ENCODE results near the gene LPP. TPM values are rescaled to one million over a fixed set of nuclear protein-coding genes. Genes with fewer than 3 reads are reported as not detected.
A peak's percentile ranks its signal among the peaks of the same experiment; 100 is the strongest.

LPP gene
- total RNA-seq, 1 experiment from 2014 or later, result 32.6 TPM

DNA sequence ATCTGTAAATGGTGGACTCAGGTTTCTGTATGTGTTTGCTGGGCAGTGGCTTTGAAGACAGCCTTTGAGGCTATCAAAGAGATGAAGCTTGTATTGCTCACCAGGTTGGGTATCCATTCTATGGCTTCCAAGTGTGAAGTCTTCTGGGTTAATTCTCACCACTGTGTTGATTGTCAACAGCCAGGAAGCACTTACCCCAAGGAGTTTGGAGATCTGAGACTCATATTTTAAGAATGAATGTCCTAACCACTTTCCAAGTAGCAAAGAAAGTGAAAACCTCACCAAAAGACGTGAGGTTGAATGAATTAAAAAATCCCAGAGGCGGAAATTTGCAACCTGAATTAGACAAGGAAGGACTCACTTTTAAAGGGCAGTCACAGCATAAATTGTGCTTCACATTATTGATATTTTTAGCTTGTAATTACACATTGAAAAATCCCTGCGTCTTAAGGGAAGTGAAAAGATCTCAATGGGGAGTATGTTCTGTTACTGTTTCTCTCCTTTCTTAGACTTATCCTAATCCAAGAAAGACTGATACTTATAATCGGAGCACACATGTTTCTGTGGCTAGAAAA lies 713.8 kb downstream of the LPP start:
- DNase-seq (ENCODE audit: low read depth), result peak; percentile 49

DNA sequence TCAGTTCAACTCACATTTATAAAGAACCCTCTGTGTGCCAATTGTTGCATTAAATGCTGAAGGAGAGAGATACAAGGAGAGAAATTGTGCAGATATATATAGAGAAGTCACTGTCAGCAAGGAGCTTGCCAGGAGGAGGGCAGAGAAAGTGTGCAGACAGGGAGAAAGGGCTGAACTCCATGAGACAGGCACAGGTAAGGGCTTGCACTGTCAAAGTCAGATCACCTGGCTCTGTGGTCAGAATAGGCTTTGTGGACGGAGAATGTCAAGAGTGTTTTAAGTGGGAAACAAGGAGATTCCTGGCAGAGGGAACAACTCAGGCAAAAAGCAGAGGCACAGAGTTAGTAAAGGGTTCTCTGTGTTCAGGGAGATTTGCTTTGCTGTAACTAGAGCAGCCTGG lies 714.8 kb downstream of the LPP start:
- no peak for DNase-seq (ENCODE audit: low read depth)

DNA sequence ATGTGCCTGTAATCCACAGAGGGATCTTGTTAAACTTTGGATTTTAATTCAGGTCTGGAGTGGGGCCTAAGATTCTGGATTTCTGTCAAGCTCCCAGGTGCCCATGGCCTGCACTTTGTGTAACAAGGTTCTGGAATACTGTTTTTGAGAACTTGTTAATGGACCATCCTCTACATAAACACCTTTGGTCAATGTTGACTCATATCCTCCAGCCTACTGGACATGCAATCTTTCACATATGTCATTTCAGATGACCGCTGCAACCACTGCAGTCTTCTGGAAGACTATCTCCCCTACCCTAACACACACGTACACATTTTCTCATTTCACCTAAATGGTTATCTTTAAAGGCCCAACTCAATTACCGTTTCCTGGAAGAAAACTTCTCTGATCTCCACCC lies 715.7 kb downstream of the LPP start:
- DNase-seq (ENCODE audit: low read depth), result peak; percentile 65

DNA sequence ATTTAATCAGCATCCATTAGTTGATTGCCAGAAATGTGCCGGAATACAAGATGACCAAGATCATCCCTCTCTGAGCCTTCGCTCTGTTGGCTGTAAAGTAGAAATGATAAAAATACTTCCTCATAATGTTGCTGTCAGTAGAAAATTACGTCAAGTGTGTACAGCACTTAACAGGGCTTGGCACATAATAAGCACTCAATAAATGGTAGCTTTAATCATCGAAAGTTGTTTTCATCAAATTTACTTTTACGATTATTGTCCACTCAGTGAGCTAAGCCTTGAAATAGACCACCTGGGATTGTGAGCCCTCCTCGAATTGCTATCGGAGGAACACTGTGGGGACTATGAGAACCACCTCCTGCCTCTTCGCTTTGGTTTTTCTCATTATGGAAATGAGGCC lies 716.5 kb downstream of the LPP start:
- no peak for DNase-seq (ENCODE audit: low read depth)

DNA sequence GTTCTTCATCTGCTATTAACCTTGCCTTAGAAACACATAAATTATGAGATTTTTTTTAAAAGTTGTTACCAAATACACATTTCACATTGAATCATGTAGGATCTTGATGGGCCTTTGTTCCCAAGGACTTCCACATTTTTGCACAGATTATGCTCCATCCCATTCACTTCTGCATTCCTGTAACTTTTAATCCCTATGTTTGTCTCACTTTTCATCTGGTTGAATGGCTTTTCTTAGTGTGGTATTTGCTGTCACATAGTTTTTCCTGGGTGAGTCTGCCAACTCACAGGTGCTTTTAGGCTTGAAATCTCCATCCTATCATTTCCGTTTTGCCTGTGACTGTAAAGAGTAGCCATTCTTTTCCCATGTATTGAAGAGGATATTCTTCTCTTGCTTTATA lies 720.6 kb downstream of the LPP start:
- no peak for DNase-seq (ENCODE audit: low read depth)

DNA sequence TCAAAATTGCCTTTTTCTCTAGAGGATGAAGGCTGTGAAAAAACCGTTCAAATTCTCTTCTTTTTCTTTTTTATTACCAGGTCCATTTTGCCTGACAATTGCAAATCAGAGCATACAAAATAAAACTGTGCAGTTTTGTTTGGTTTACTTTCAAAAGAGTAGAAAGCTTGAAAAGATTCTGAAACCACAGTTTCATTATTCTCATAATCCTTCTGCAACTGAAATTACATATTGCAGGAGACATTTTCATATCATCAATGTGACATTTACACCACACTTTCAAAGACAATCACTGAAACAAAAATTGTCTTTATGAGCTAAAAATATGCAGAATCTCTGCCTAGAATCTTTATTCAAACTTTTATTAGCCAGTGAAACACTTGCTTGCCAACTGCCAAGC lies 721.5 kb downstream of the LPP start:
- DNase-seq (ENCODE audit: low read depth), result no peak

DNA sequence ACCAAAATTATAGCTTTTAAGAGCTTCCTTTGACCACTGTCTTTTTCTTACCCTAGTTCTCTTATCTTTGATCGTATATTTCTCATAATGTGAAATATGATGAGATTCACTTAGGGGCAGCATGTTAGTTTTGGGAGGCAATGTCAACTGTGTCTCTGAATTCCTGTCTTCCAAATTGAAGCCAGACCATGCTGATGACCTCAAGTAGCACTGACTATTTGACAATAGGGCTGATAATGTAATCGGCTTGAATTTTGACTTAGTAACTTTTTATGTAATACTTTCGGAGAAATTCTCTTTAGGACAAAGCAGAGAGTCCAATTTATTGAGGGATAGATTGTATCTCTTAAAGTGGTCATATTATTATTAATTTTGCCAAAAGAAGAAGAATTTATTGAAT lies 722.4 kb downstream of the LPP start:
- DNase-seq (ENCODE audit: low read depth), result no peak

DNA sequence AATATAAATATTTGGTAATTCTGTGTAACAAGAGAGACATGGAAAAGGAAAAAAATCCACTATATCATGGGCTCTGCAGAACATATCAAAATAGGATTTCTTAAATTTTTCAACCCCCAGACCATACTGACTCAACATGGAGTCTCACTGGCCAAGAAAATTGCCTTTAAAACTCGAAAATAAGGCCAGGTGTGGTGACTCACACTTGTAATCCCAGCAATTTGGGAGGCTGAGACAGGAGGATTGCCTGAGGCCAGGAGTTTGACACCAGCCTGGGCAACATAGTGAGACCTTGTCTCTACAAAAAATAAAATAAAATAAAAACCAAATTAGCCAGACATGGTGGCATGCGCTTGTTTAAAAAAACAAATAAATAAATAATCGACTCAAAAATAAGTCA lies 723.4 kb downstream of the LPP start:
- DNase-seq (ENCODE audit: low read depth), result peak; percentile 37

DNA sequence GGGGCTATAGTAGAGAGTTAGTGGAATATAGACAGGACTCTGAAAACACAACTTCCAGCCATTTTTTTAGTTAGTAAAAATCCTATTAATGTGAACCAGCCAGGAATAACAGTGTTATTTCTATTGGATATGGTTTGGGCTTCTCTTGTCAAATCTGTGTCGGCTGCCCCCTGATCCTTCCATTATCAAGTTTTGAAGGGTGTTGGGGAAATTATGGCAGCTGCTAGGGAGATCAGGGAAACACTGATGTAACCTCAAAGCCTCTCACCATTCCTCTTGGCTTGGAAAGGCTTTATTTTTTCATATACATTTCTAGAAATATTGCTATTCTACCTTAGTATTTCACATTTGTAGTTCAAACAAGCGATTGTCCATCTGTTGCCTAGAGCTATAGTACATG lies 724.1 kb downstream of the LPP start:
- DNase-seq (ENCODE audit: low read depth), result no peak

DNA sequence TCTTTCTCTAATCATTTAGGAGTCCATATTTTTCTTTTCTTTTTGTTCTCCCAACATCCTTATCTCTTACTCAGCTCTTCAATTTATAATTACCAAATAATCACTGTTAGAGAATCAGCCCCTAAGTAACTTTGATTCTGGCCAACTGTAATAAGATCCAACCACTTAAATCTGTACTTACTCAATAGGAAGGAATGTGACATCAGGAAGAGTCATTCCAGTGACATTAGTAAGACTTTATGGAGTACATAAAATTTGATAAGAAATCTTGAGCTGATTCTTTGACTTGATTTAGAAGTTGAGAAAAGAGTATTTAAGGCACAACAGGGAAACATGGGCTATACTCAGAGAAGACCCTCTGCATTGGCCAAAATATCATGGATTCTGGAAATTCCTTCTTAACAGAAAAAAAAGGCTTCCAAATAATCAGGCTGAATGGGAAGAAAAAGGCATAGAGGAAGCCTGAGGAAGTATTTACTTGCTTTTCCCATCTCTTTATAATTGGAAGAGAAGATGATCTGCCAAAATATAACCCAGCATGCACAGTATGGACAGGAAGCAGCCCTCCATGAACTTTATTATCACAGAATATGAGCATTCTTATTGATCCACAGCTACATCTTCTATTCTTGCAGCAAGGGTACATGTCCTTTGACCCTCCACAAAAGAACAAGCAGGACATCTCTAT lies 728.1 kb downstream of the LPP start:
- DNase-seq (ENCODE audit: low read depth), result peak; percentile 96

DNA sequence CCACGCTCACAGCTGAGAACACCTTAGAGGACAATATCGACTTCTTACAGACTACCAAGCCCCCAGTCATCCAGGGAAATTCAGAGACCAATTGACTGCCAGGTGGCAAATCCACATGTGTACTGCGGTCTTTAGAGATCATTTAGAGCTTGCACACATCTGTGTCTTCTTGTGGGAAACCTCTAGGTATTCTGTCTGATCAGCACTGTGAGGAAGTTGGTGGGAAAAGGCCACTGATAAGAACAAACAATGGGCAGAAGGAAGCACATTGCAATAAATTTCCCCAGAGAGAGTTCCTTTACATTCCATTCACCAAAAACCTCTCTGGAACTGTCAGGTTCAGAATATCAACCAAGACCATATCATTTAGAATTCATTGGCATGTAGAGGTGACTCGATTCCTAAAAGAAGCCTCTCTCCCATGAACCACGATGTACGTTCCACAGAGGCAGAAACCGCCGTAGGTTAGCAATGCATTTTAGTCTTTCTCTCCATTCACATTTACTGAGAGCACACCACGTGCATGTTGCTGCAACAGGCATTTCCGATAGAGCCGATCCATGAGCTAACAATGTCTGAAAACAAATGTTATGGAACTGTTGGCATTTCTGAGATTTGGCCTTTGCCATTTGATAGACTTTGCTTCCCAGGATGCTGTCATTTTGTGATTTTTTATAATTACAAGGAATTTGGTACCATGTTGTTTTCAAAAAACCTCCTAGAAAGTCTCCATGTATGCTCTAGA lies 730.5 kb downstream of the LPP start:
- DNase-seq (ENCODE audit: low read depth), result no peak

DNA sequence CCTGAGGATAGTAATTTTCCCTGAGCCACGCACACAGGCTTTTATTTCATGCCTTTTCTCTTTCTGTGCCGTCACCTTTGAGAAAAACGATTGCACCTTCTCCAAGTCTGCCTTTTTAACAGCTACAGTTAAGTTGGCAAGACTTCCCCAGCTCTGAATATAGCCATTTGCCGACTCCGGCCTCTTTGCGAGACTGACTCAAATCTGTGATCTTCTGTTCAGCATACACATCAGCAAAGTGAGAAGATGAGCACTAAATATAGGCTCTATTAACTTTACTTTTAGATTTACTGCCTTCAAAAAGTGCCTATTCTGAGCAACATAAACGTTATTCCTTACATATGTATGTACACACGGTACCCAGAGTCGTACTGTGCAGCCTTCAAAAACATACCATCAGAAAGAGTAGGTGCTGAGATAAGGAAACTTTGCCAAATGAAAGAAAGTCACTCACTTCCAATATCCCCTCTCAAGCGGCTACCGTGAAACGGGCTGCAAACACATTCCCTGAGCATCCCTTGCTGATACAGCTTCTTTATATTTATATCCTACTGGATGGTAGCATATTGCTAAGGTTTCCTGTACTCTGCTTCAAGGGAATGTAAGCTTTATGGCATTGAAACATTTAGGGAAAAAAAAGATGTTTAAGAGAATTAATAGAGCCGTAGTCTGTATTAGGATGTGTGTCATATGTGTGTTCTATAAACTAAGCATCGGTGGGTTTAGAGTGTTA lies 734.5 kb downstream of the LPP start:
- no peak for DNase-seq (ENCODE audit: low read depth)

DNA sequence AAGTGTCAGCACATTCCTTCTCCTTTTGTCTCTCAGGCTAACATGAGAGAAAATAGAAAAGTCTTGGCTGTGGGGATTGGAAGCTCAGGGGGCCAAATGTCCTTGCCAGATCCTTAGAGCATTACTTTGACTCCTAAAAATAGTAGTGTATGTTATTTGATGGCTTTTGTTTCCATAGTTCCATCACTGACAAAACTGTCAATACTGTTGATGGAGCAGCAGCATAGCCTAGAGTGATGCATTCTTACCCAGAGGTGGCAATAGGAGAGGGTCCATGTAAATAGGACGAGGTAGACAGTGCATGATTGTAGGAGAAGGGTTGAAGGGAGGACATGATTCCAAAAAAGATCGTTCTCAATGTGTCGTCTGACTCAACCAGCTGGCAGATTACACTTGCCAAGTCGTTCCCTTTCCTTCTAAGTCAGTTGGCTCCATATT lies 735.1 kb downstream of the LPP start:
- no peak for DNase-seq (ENCODE audit: low read depth)

DNA sequence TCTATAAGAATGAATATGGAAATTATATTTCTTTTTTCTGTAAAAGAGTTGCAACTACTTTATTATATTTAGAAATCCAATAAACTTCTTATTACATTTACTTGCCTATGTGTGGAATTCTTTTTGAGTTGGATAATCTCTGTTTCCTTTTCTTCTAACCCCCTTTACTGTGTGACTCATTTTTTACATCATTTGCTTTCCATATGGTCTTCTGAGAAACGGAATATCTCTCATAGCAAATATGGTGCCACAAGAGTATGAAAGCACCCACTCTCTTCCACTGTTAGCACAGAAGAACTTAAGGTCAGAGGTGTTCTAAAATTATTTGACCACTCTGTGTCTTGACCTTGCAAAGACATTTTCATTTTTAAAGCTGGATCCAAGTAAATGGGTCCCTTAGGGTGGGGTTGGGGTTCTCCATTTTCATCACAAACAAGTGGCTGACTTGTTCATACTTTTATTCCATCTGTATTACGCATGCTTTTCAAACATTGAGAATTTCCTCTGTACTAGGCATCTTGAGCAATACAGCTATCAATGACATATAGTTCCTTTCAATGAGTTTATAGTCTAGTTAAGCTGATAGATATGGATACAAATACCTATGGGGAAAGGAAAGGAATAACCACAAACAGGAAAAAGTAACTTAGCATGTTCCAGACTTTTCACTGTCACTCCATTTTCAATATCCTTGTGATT lies 736.8 kb downstream of the LPP start:
- no peak for DNase-seq (ENCODE audit: low read depth)

DNA sequence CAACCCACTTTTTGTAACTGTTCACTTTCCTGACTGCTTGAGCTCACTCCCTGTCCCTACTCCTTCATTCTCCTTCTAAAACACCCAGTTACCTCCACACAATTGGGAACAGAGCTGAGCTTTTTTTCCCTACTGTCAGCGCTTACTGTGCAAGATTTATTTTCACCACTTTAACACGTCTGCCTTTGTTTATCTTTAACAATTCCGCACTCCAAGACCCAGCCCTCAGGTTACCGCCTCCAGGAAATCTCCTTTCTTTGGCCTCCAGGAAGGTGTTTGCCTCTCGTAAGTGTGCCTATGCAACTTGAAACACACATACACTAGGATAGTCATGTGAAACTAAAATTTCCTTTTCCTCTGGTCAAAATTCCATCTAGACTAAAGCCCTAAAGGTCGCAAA lies 745.9 kb downstream of the LPP start:
- DNase-seq (ENCODE audit: low read depth), result peak; percentile 65

DNA sequence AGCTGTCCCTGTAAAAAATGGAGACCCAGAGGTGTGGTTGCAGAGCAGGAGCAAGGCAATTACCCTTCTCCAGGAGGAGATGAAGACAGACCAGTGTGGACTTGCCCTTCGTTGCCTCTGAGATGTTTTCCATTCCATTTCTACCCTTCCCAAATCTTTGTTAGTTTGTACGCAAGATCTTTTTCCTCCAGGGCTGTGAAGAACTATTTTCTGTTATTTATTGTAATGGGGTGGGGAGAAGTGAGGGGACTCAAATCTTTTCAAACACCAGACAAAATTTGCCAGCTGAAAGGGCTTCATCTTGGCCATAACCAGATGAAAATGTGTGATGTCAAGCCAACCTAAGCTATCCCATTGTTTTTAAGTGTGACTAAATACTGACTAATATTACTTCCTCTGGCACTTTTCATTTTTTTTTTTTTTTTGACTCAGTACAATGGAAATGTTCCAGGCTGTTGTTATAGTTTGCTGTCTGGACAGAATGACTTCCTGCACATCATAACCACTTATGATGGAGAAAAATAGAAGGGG lies 746.5 kb downstream of the LPP start:
- peak; percentile 90 for DNase-seq (ENCODE audit: low read depth)

DNA sequence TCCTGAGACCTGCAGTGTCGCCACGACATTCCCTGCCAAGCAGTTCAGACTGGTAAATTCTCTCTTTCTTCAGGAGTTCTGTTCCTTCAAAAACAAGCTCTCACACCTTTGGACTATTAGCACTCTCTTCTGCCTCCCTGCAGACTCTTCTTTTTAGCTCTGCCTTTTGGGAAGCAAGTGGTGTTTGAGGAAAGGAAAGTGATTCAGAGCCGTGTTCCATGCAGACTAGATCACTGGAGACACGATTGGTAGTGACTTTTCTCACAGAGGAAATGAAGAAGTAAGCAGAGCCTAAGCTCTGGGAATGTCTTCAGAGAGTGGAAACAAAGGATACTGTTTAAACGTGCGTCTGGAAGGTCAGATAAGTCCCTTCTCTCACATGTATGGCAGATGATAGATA lies 747.2 kb downstream of the LPP start:
- DNase-seq (ENCODE audit: low read depth), result peak; percentile 64

DNA sequence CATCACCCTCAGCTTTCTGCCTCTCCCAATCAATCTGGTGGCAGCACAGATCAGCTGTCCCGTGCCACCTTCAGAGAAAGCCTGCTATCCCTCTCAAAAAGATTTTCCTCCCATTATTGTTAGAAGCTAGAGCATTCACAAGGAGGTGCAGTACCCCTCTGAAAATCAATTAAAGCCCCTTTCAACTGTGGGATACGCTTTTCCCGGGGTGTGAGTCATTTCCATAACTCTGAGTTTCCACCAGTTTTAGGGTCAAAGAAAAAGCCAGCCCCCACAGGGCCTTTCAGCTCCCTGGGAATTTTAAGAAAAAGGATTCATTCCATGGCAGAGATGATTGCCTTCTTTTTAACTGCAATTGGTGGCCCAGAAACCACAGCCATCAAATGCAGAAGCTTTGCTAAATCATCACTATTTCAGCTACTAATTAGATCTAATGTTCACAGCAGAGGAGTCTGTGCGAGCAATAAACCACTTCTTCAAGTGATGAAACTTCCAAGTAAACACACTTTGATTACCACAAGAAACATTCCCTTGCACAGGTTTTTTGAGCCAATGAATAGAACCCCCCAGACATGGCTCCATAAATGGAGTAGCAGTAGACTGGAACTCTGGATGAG lies 747.8 kb downstream of the LPP start:
- DNase-seq (ENCODE audit: low read depth), result peak; percentile 37

DNA sequence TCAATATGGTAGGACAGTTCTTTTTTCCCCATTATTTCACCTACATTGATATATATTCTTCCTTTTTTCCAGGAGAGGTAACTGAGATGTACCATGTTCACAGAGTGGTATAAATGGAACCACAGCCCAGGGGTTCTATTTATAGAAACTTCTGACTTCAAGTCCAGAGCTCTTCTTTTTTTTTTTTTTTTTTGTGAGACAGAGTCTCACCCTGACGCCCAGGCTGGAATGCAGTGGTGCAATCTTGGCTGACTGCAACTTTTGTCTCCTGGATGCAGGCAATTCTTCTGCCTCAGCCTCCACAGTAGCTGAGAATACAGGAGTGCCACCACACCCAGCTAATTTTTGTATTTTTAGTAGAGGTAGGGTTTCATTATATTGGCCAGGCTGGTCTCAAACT lies 750.7 kb downstream of the LPP start:
- DNase-seq (ENCODE audit: low read depth), result peak; percentile 58

DNA sequence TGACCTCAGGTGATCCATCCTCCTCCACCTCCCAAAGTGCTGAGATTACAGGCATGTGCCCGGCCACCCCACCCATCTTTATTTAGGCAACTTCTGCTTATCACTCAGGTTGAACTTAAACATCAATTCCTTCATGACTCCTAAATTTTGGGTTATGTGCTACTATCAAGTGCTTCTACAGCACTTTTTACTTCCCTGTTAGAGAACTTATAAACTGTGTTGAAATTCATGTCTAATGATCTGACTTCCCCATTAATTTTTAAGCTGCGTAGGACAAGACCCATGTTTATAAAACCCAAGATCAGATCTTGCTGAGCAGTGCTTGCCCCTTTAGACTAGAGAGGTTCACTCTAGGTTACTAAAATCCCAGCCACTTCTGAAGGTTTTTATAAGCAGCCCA lies 751.6 kb downstream of the LPP start:
- no peak for DNase-seq (ENCODE audit: low read depth)

DNA sequence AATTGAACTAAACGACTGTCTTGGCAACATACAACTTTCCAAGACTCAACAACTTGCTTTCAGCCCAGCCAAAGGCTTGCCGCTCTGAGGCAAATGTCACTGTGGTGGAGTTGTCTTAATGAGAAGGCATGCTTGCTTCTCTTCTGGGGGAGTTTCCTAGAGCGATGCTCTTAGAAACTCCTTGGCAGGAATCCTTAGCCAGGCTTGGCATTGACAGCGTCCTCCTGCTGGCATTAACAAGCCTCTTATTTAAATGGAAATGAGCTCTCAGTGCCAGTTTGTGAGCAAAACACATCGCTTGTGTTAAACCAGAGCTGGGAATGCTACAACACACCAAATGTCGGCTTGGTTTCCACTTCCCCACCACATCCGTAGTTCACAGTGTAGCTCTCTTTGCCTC lies 752.3 kb downstream of the LPP start:
- no peak for DNase-seq (ENCODE audit: low read depth)

All from M059J (cell line).